ENCODE results near the gene SLX4. TPM values are rescaled to one million over a fixed set of nuclear protein-coding genes. Genes with fewer than 3 reads are reported as not detected.

SLX4 gene
- total and polyA plus RNA-seq, 7 donors = 0.87 to 4.1 (median 2.5) TPM

- ATAC-seq (no peak), DNase-seq (no peak)
- no peak for TF ChIP-seq CTCF (IDR thresholded peaks at IDR 0.05)
- Histone ChIP-seq H3K4me1 (no peaks in the 10 kb centered on the region), H3K4me3 (no peak overlapping the region), H3K36me3 (ENCODE audit: insufficient read depth in 1 of 2, low read depth in 1 of 2) (peaks cover 3 to 56% of the 10 kb centered on the region in 2 donors), H3K27ac (no peak overlapping the region), H3K27me3 (ENCODE audit: insufficient read depth in 3 of 3, low read length in 2 of 3) (no peaks in the 10 kb centered on the region), H3K9me3 (no peaks in the 10 kb centered on the region)
- WGBS, 3 donors = 91 to 95% (median 92%) methylated on average over 27 of the region's 27 CpGs
- intact Hi-C loops (cut with DNase I) = no loop called here
Measured at GRCh38 chr16:3590736-3591435, 20.5 kb downstream of the SLX4 start.

- 91 to 97% (median 91%) methylated on average over 25 of the region's 25 CpGs for WGBS, 3 donors
- no peak overlapping the region for H3K4me3 ChIP-seq
- DNase-seq = no peak
- H3K9me3 ChIP-seq = no peaks in the 10 kb centered on the region
- H3K36me3 ChIP-seq (ENCODE audit: insufficient read depth in 1 of 2, low read depth in 1 of 2) = peaks cover 3 to 50% of the 10 kb centered on the region in 2 donors
- no peak for TF ChIP-seq CTCF (IDR thresholded peaks at IDR 0.05)
- no peaks in the 10 kb centered on the region for H3K4me1 ChIP-seq
- no peak overlapping the region for H3K27ac ChIP-seq
- ATAC-seq = no peak
- intact Hi-C loops (cut with DNase I) = no loop called here
- no peaks in the 10 kb centered on the region for H3K27me3 ChIP-seq (ENCODE audit: insufficient read depth in 3 of 3, low read length in 2 of 3)
Measured at GRCh38 chr16:3589991-3590701, 21.3 kb downstream of the SLX4 start.

DNA sequence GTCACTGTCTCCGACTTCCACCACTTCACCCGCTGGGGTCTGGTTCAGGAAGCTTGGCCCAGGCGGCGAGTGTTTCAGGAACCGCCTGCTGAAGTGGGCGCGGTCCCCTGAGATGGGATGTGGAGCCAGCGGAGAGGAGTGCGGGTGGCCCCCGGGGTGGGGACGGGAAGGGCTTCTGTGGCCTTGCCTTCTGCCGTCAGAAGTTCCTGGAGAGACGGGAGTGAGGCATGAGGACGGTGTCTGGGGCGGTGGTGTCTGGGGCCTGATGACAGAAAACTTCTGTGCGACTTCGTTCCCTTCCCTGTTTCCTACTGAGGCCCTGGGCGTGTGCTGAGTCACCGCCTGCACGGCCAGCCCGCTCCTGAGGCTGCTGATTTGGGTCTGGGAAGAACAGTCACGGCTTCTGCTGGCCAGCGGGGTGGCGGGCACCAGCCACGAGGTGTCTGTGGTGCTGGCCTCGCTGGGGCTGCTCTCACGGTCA, 21.9 kb downstream of the SLX4 start:
- Histone ChIP-seq H3K36me3 (ENCODE audit: insufficient read depth in 1 of 2, low read depth in 1 of 2) (peaks cover 3 to 49% of the 10 kb centered on the region in 2 donors), H3K4me3 (no peak overlapping the region), H3K4me1 (no peaks in the 10 kb centered on the region), H3K27ac (no peak overlapping the region), H3K27me3 (ENCODE audit: insufficient read depth in 3 of 3, low read length in 2 of 3) (no peaks in the 10 kb centered on the region), H3K9me3 (no peaks in the 10 kb centered on the region)
- 88 to 92% (median 90%) methylated on average over 26 to 27 of the region's 27 CpGs for WGBS, 3 donors
- no peak for TF ChIP-seq CTCF (IDR thresholded peaks at IDR 0.05)
- intact Hi-C loops (cut with DNase I) = no loop called here
- ATAC-seq (no peak), DNase-seq (no peak)

- WGBS, 3 donors = 87 to 93% (median 91%) methylated on average over 22 of the region's 22 CpGs
- no peak for TF ChIP-seq CTCF (IDR thresholded peaks at IDR 0.05)
- Histone ChIP-seq H3K27ac (no peak overlapping the region), H3K4me3 (no peak overlapping the region), H3K36me3 (ENCODE audit: insufficient read depth in 1 of 2, low read depth in 1 of 2) (peaks cover 3 to 54% of the 10 kb centered on the region in 2 donors), H3K9me3 (no peaks in the 10 kb centered on the region), H3K27me3 (ENCODE audit: insufficient read depth in 3 of 3, low read length in 2 of 3) (no peaks in the 10 kb centered on the region), H3K4me1 (no peaks in the 10 kb centered on the region)
- no peak for DNase-seq
- no peak for ATAC-seq
- intact Hi-C loops (cut with DNase I) = no loop called here
Measured at GRCh38 chr16:3589001-3589400, 22.4 kb downstream of the SLX4 start.
